HEK293T (cell line): ENCODE measurements around the gene SEMA3D.

Source experiments
- CTCF ChIA-PET: fragments of 350-600 bp; formaldehyde crosslinking; extraction: SDS; loops from one replicate; lab custom pipeline; 2021; ENCODE audit warnings: antibody characterized with exemption, inconsistent platforms; lab: Yijun Ruan, JAX
- POLR2A ChIA-PET: fragments of 350-600 bp; formaldehyde crosslinking; extraction: SDS; loops from one replicate; lab custom pipeline; 2020; ENCODE audit warnings: antibody characterized with exemption, inconsistent platforms; lab: Yijun Ruan, JAX
- DNase-seq: peaks from one replicate; pipeline ENCODE4 v3.0.0; 2012; ENCODE audit warnings: mixed read lengths; ENCODE audit errors: extremely low spot score
- ARNT ChIP-seq: fragments of 450-650 bp; IDR thresholded peaks from 2 replicates; pipeline ENCODE4 v1.6.1; 2017; ENCODE audit warnings: mild to moderate bottlenecking
- BHLHE40 ChIP-seq: fragments of 450-650 bp; IDR thresholded peaks from 2 replicates; pipeline ENCODE4 v1.6.1; 2016; ENCODE audit warnings: mild to moderate bottlenecking, moderate library complexity, borderline replicate concordance
- CTBP1 ChIP-seq: fragments of 450-650 bp; IDR thresholded peaks from 2 replicates; pipeline ENCODE4 v1.6.1; 2016; ENCODE audit warnings: borderline replicate concordance
- ELF4 ChIP-seq: fragments of 450-650 bp; IDR thresholded peaks from 2 replicates; pipeline ENCODE4 v1.6.1; 2017; ENCODE audit warnings: antibody characterized with exemption
- FOXA1 ChIP-seq: fragments of 450-650 bp; IDR thresholded peaks from 2 replicates; pipeline ENCODE4 v1.6.1; 2016; ENCODE audit warnings: mild to moderate bottlenecking
- FOXK2 ChIP-seq: fragments of 450-650 bp; IDR thresholded peaks from 2 replicates; pipeline ENCODE4 v1.6.1; 2016; ENCODE audit warnings: mild to moderate bottlenecking
- FOXM1 ChIP-seq: fragments of 450-650 bp; IDR thresholded peaks from 2 replicates; pipeline ENCODE4 v1.6.1; 2017; ENCODE audit warnings: mild to moderate bottlenecking, borderline replicate concordance
- HDGF ChIP-seq: fragments of 450-650 bp; IDR thresholded peaks from 2 replicates; pipeline ENCODE4 v1.6.1; 2017; ENCODE audit warnings: antibody characterized with exemption, borderline replicate concordance
- L3MBTL2 ChIP-seq: fragments of 450-650 bp; conservative IDR thresholded peaks from 2 replicates; pipeline ENCODE4 v1.6.1; 2016; ENCODE audit warnings: mild to moderate bottlenecking
- LEF1 ChIP-seq: fragments of 450-650 bp; IDR thresholded peaks from 2 replicates; pipeline ENCODE4 v1.6.1; 2017; ENCODE audit warnings: mild to moderate bottlenecking, borderline replicate concordance
- NFRKB ChIP-seq: fragments of 450-650 bp; IDR thresholded peaks from 2 replicates; pipeline ENCODE4 v1.6.1; 2016; ENCODE audit warnings: mild to moderate bottlenecking, moderate library complexity
- PKNOX1 ChIP-seq: fragments of 450-650 bp; IDR thresholded peaks from 2 replicates; pipeline ENCODE4 v1.6.1; 2016
- SP1 ChIP-seq: fragments of 450-650 bp; IDR thresholded peaks from 2 replicates; pipeline ENCODE4 v1.6.1; 2017
- SUZ12 ChIP-seq: fragments of 450-650 bp; IDR thresholded peaks from 2 replicates; pipeline ENCODE4 v1.6.1; 2016; ENCODE audit warnings: mild to moderate bottlenecking
- TARDBP ChIP-seq: fragments of 450-650 bp; IDR thresholded peaks from 2 replicates; pipeline ENCODE4 v1.6.1; 2016
- ZNF384 ChIP-seq: fragments of 450-650 bp; IDR thresholded peaks from 2 replicates; pipeline ENCODE4 v1.6.1; 2016

The SEMA3D gene

DNA sequence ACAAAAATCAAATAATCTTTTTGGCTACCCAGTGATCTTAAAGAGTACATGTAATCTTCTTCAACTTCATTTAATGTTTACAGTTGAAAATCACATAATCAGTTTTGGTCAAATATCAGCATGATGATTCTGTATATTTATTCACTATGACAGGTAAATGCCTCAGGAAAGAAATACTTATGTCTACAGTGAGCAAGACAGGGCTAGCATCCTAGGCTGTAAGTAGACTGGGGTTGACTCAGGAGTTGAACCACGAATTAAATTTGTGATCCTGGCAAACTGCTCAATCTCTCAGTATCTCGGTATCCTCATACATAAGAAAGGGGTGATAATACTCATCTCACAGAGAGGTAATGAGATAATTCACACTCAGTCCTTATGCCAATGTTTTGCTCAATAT, 71.8 kb downstream of the SEMA3D start:
- POLR2A ChIA-PET, result no interaction called here
- no peak for TF ChIP-seq FOXM1
- no peak for TF ChIP-seq HDGF
- no peak for TF ChIP-seq SP1
- no peak for TF ChIP-seq FOXA1
- no peak for TF ChIP-seq BHLHE40
- no peak for TF ChIP-seq LEF1
- no peak for TF ChIP-seq FOXK2
- TF ChIP-seq ARNT, result no peak
- CTCF ChIA-PET, result no interaction called here
- DNase-seq, result no peak

DNA sequence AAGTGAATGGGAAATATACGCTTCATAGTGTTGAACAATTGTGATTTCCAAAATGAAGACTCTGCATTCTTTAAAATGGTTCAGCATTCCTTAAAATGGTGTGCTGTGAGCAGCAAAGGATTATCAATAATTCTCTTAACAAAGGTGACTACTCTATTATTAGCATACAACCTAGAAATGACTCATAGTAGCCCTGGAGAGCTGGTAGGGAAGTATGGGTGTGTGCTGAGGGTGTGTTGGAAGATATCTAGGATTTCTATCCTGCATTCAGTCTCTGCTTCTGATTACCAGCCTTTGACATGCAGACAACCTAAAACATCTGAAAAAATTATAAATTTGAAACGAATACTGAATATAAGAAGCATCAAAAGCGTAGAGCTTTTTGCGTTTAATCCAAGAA, 72.5 kb downstream of the SEMA3D start:
- no peak for DNase-seq
- no peak for TF ChIP-seq FOXK2
- no peak for TF ChIP-seq L3MBTL2
- no peak for TF ChIP-seq SUZ12
- no peak for TF ChIP-seq CTBP1
- TF ChIP-seq SP1, result no peak
- no peak for TF ChIP-seq PKNOX1
- TF ChIP-seq FOXM1, result no peak
- no peak for TF ChIP-seq TARDBP
- ChIA-PET CTCF (no interaction called here), POLR2A (no interaction called here)

DNA sequence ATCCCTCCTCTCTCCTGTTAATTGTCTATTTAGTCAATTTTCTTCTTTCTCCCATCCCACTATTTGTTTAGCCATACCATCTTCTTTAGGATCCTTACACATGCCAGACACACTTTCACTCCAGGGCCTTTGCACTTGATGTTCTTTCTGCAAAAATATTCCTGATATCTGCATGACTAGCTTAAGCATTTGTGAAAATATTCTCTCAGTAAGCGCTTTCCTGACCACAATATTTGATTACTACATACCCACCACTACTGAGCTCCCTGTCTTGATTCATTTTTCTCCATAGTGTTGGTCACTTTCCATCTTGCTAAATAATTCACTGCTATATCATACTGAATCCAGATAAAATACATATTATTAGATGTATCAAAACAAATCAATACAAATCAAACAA, 75.1 kb downstream of the SEMA3D start:
- DNase-seq, result no peak
- ChIA-PET POLR2A (no interaction called here), CTCF (interaction anchor here (0.9 kb wide), 1 partner anchor 15 kb away, joined by 3 read pairs; no protein-coding TSS in a partner anchor)
- TF ChIP-seq SUZ12 (no peak), NFRKB (no peak), LEF1 (no peak), ELF4 (no peak), FOXM1 (no peak), FOXA1 (no peak), HDGF (no peak), L3MBTL2 (no peak), BHLHE40 (no peak), PKNOX1 (no peak), ZNF384 (no peak), CTBP1 (no peak)

DNA sequence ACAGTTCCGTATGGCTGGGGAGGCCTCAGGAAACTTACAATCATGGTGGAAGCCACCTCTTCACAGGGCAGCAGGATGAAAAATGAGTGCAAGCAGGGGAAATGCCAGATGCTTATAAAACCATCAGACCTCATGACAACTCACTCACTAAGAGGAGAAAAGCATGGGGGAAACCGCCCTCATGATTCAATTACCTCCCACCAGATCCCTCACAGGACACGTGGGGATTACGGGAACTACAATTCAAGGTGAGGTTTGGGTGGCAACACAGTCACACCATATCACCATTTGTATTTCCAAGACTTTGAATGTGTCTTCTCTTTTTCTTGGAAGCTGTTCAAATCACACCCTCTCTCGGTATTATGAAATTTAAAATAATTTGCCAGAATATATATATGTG, 80.1 kb downstream of the SEMA3D start:
- TF ChIP-seq FOXA1, result no peak
- TF ChIP-seq HDGF, result no peak
- TF ChIP-seq NFRKB, result no peak
- TF ChIP-seq SUZ12, result no peak
- no peak for TF ChIP-seq ELF4
- no peak for TF ChIP-seq LEF1
- no peak for TF ChIP-seq PKNOX1
- TF ChIP-seq ARNT, result no peak
- no peak for TF ChIP-seq ZNF384
- TF ChIP-seq SP1, result no peak
- TF ChIP-seq L3MBTL2, result no peak
- no peak for TF ChIP-seq CTBP1
- no peak for TF ChIP-seq FOXK2
- no peak for TF ChIP-seq BHLHE40
- no peak for TF ChIP-seq FOXM1
- no peak for TF ChIP-seq TARDBP
- CTCF ChIA-PET, result no interaction called here
- DNase-seq, result no peak
- POLR2A ChIA-PET, result no interaction called here

GRCh38 chr7:85104432-85105205, 82.2 kb downstream of the SEMA3D start:
- ChIA-PET CTCF (interaction anchor here (0.6 kb wide), 1 partner anchor 445 kb away, joined by 3 read pairs; no protein-coding TSS in a partner anchor), POLR2A (no interaction called here)
- DNase-seq, result no peak
- TF ChIP-seq L3MBTL2 (no peak), PKNOX1 (no peak), SUZ12 (no peak), ZNF384 (no peak), FOXM1 (no peak), HDGF (no peak), LEF1 (no peak)

GRCh38 chr7:85103962-85104361, 82.9 kb downstream of the SEMA3D start:
- DNase-seq, result no peak
- TF ChIP-seq HDGF (no peak), TARDBP (no peak), ARNT (no peak), ZNF384 (no peak), FOXM1 (no peak), L3MBTL2 (no peak), BHLHE40 (no peak), CTBP1 (no peak), NFRKB (no peak)
- ChIA-PET POLR2A (no interaction called here), CTCF (no interaction called here)
